GM12878 (cell line): ENCODE measurements around the gene AP1B1. TPM values are rescaled to one million over a fixed set of nuclear protein-coding genes. Genes with fewer than 3 reads are reported as not detected.

Experiments used
- ATAC-seq: fragments of 200-7000 bp; cut with Tn5 transposase; 3 replicates; pipeline ENCODE4 v1.9.1; 2020; ENCODE audit warnings: mild to moderate bottlenecking, moderate library complexity
- BruUV-seq: library from RNA; stranded (reverse); fragments of 400-500 nt; replicated peaks from 2 replicates; lab custom pipeline; 2021; lab: Mats Ljungman, UMichigan
- CTCF ChIA-PET: fragments of 300-600 bp; sonication (Branson Sonifier 250); formaldehyde crosslinking; extraction: SDS; loops from one replicate; lab custom pipeline; 2021; ENCODE audit warnings: inconsistent platforms; lab: Yijun Ruan, JAX
- POLR2A ChIA-PET: fragments of 350-600 bp; formaldehyde crosslinking; extraction: SDS; loops from one replicate; lab custom pipeline; 2021; ENCODE audit warnings: inconsistent platforms; lab: Charles Lee
- RAD21 ChIA-PET: fragments of 300-600 bp; sonication (Branson Sonifier 250); formaldehyde crosslinking; loops from one replicate; lab custom pipeline; 2023; ENCODE audit warnings: antibody characterized with exemption; ENCODE audit not compliant: unreplicated experiment; lab: Charles Lee
- SMC1A ChIA-PET: fragments of 300-600 bp; sonication (Branson Sonifier 250); formaldehyde crosslinking; loops from one replicate; lab custom pipeline; 2023; ENCODE audit not compliant: unreplicated experiment, uncharacterized antibody; lab: Charles Lee
- DNase-seq: peaks from one replicate; pipeline ENCODE4 v3.0.0-alpha.2; 2011; ENCODE audit warnings: low read depth, low spot score
- FAIRE-seq: peaks from 3 replicates; lab custom pipeline; 2011; peaks lifted over from hg19 to GRCh38; lab: Jason Lieb, UNC
- H2AFZ ChIP-seq: 2 replicates; pipeline ENCODE4 v1.6.0; 2011; ENCODE audit warnings: low read depth, low read length, control low read depth; ENCODE audit not compliant: control insufficient read depth
- H3K27ac ChIP-seq: 2 replicates; pipeline ENCODE4 v1.5.1; 2011; ENCODE audit warnings: control low read depth; ENCODE audit not compliant: control insufficient read depth, insufficient read depth
- H3K27me3 ChIP-seq, 2 experiments: replicated peaks in 1 of 2; 2 replicates each; pipeline versions ENCODE4 v1.6.0 to v1.6.1; 2011; ENCODE audit warnings: low read length in 1 of 2; ENCODE audit not compliant: control insufficient read depth in 2 of 2, insufficient read depth in 2 of 2
- H3K36me3 ChIP-seq, 2 experiments: 2 replicates each; pipeline ENCODE4 v1.5.1; 2011; ENCODE audit warnings: low read length in 1 of 2; ENCODE audit not compliant: control insufficient read depth in 2 of 2, insufficient read depth in 2 of 2
- H3K4me1 ChIP-seq: 2 replicates; pipeline ENCODE4 v1.6.1; 2011; ENCODE audit warnings: mild to moderate bottlenecking, low read length, moderate library complexity, mixed read lengths; ENCODE audit not compliant: control insufficient read depth, insufficient read depth
- H3K4me2 ChIP-seq: 2 replicates; pipeline ENCODE4 v1.6.0; 2011; ENCODE audit warnings: control low read depth; ENCODE audit not compliant: control insufficient read depth, insufficient read depth
- H3K4me3 ChIP-seq: fragments of 200-600 bp; sonication (generic); 2 replicates; pipeline ENCODE4 v1.5.1; 2016
- H3K79me2 ChIP-seq: 2 replicates; pipeline ENCODE4 v1.6.0; 2011; ENCODE audit warnings: low read length; ENCODE audit not compliant: control insufficient read depth, insufficient read depth
- H3K9ac ChIP-seq: 2 replicates; pipeline ENCODE4 v1.8.0; 2011; ENCODE audit warnings: low read length, control low read depth, mixed read lengths; ENCODE audit not compliant: control insufficient read depth, insufficient read depth
- H3K9me3 ChIP-seq: replicated peaks from 3 replicates; pipeline ENCODE4 v1.5.1; 2011; ENCODE audit warnings: mild to moderate bottlenecking, low read length; ENCODE audit not compliant: control insufficient read depth, insufficient read depth
- H4K20me1 ChIP-seq: 2 replicates; pipeline ENCODE4 v1.6.0; 2011; ENCODE audit not compliant: control insufficient read depth, insufficient read depth
- ASH2L ChIP-seq: fragments of 300-600, 200-600 bp; sonication (generic); IDR thresholded peaks from 2 replicates; pipeline ENCODE4 v1.6.1; 2017; ENCODE audit warnings: low read depth, mild to moderate bottlenecking, borderline replicate concordance
- CBX3 ChIP-seq: fragments of 200-600 bp; sonication (generic); IDR thresholded peaks from 2 replicates; pipeline ENCODE4 v1.6.1; 2016; ENCODE audit warnings: low read depth, borderline replicate concordance
- CREM ChIP-seq: IDR thresholded peaks from 2 replicates; pipeline ENCODE4 v1.6.1; 2014; ENCODE audit warnings: antibody characterized with exemption, low read depth
- EZH2 ChIP-seq: IDR thresholded peaks from 2 replicates; pipeline ENCODE4 v1.6.1; 2012; ENCODE audit warnings: low read depth, mild to moderate bottlenecking, control low read depth, inconsistent platforms, low read length, borderline replicate concordance; ENCODE audit not compliant: control insufficient read depth
- GATAD2B ChIP-seq: fragments of 450-650 bp; conservative IDR thresholded peaks from 2 replicates; pipeline ENCODE4 v1.6.1; 2017; ENCODE audit warnings: low read depth, mild to moderate bottlenecking, moderate library complexity
- HSF1 ChIP-seq: fragments of 150-350 bp; IDR thresholded peaks from 2 replicates; pipeline ENCODE4 v1.6.1; 2014; ENCODE audit warnings: mild to moderate bottlenecking, low read depth, low read length
- MTA2 ChIP-seq: fragments of 450-650 bp; IDR thresholded peaks from 2 replicates; pipeline ENCODE4 v1.6.1; 2016; ENCODE audit warnings: low read depth, mild to moderate bottlenecking, moderate library complexity
- NR2C1 ChIP-seq: fragments of 450-650 bp; IDR thresholded peaks from 2 replicates; pipeline ENCODE4 v1.6.1; 2017; ENCODE audit warnings: antibody characterized with exemption, mild to moderate bottlenecking, moderate library complexity
- NR2C2 ChIP-seq: IDR thresholded peaks from 2 replicates; pipeline ENCODE4 v1.6.1; 2011; ENCODE audit warnings: borderline replicate concordance, low read depth; ENCODE audit not compliant: control insufficient read depth, insufficient read length
- NR2F1 ChIP-seq: fragments of 450-650 bp; conservative IDR thresholded peaks from 2 replicates; pipeline ENCODE4 v1.6.1; 2017; ENCODE audit warnings: mild to moderate bottlenecking
- PAX8 ChIP-seq: fragments of 450-650 bp; IDR thresholded peaks from 2 replicates; pipeline ENCODE4 v1.6.1; 2017; ENCODE audit warnings: mild to moderate bottlenecking, moderate library complexity
- PBX3 ChIP-seq: IDR thresholded peaks from 2 replicates; pipeline ENCODE4 v1.6.1; 2011; ENCODE audit warnings: mild to moderate bottlenecking, low read depth, low read length, moderate library complexity; ENCODE audit not compliant: insufficient replicate concordance
- PKNOX1 ChIP-seq: fragments of 450-650 bp; IDR thresholded peaks from 2 replicates; pipeline ENCODE4 v1.6.1; 2016; ENCODE audit warnings: mild to moderate bottlenecking
- POLR2A ChIP-seq: IDR thresholded peaks from 2 replicates; pipeline ENCODE4 v1.6.1; 2011; ENCODE audit warnings: low read depth, mild to moderate bottlenecking, low read length
- SKIL ChIP-seq: fragments of 450-650 bp; IDR thresholded peaks from 2 replicates; pipeline ENCODE4 v1.6.1; 2017; ENCODE audit warnings: mild to moderate bottlenecking, low read depth, inconsistent platforms; ENCODE audit not compliant: poor library complexity, severe bottlenecking
- TBL1XR1 ChIP-seq: IDR thresholded peaks from 2 replicates; pipeline ENCODE4 v1.6.1; 2012; ENCODE audit warnings: low read depth, low read length, improper control_type of control experiment
- USF1 ChIP-seq: IDR thresholded peaks from 2 replicates; pipeline ENCODE4 v1.6.1; 2011; ENCODE audit warnings: borderline replicate concordance, low read depth, mild to moderate bottlenecking, moderate library complexity, mixed read lengths, low read length; ENCODE audit not compliant: insufficient read depth; ENCODE audit errors: extremely low read length
- WGBS: methylation state at CpG from one replicate; pipeline ENCODE4 v1.1.6; 2016; ENCODE audit warnings: low lambda C conversion rate; ENCODE audit not compliant: insufficient replicate concordance, insufficient coverage; ENCODE audit errors: missing lambda C conversion rate; 5-methylcytosine and 5-hydroxymethylcytosine counted together
- in situ Hi-C: fragments of 300-500 bp; cut with MboI; formaldehyde crosslinking; loops from 9 replicates; pipeline ENCODE4 v1.14.3; 2018; ENCODE audit warnings: mixed read lengths
- intact Hi-C: fragments of 100-400 bp; cut with micrococcal nuclease; formaldehyde crosslinking; loops from one replicate; pipeline ENCODE4 v1.14.2; 2022; ENCODE audit not compliant: unreplicated experiment
- polyA plus RNA-seq, 11 experiments: library from polyadenylated mRNA; depleted of rRNA in 4 of 11; unstranded in 6 of 11; stranded (reverse) in 5 of 11; fragments of >200 nt; fragmentation: Nextera tagmentation in 4 of 11; fragmentation: Illumina TruSeq in 1 of 11; extraction: Ambion mirVana in 4 of 11; extraction: Trizol in 1 of 11; gene quantifications; 1 replicate in 1 of 11; 2 replicates in 10 of 11; pipeline versions ENCODE4 v1.2.1 to v1.2.3, GENCODE V29; 2011 to 2016; ENCODE audit warnings: inconsistent platforms in 2 of 11, missing spikeins in 2 of 11, low read depth in 1 of 11
- total RNA-seq, 4 experiments: library from RNA; depleted of rRNA in 3 of 4; stranded (reverse); fragments of >200 nt in 3 of 4; fragmentation: Illumina TruSeq in 1 of 4; extraction: Trizol in 1 of 4; gene quantifications; 2 replicates each; pipeline versions ENCODE4 v1.2.1 to v1.2.3, GENCODE V29; 2013 to 2021

The AP1B1 gene
- total and polyA plus RNA-seq, 10 of the 15 experiments (the other 5 are each of a cell fraction or from before 2014, with no cell fraction given) = 2.1 to 98.6 (median 57.8) TPM

GRCh38 chr22:29383740-29384139, 4.6 kb downstream of the AP1B1 start:
- WGBS = 36% methylated on average over 1 of the region's 1 CpG
- in situ Hi-C loops = no loop called here
- ChIA-PET CTCF (no interaction called here), POLR2A (no interaction called here), SMC1A (no interaction called here), RAD21 (interaction anchor here (0.8 kb wide), 1 partner anchor 9 kb away, joined by 5 read pairs; no protein-coding TSS in a partner anchor)
- Histone ChIP-seq H3K4me2 (no peak overlapping the region), H3K4me3 (no peak overlapping the region), H2AFZ (no peak overlapping the region), H3K9me3 (no peaks in the 10 kb centered on the region), H3K4me1 (peaks cover 29% of the 10 kb centered on the region), H3K27ac (no peak overlapping the region), H3K27me3 (no peaks in the 10 kb centered on the region), H4K20me1 (no peaks in the 10 kb centered on the region; the same call in none of the 2 replicates), H3K9ac (no peak overlapping the region), H3K36me3 (peaks cover 3 to 6% of the 10 kb centered on the region in 2 experiments; a peak in 3 of 4 replicates), H3K79me2 (peaks cover 82% of the 10 kb centered on the region)
- BruUV-seq = no TSS peak
- TF ChIP-seq NR2F1 (peak; percentile 77), GATAD2B (no peak), PAX8 (no peak), NR2C2 (no peak), USF1 (no peak), EZH2 (no peak), PBX3 (no peak), PKNOX1 (no peak), NR2C1 (peak; percentile 47; the same call in 1 of the 2 replicates), POLR2A (no peak), MTA2 (no peak), CREM (no peak), CBX3 (no peak), HSF1 (no peak), ASH2L (no peak), TBL1XR1 (no peak), SKIL (no peak)
- no peak for ATAC-seq
- no peak for FAIRE-seq
- no peak for DNase-seq
- intact Hi-C loops = no loop called here
